OCI-LY1 (cell line): ENCODE results near the gene GGNBP2.

ENCODE experiments used
- CTCF ChIP-seq: fragments of 200-600 bp; sonication (generic), shearing (Covaris generic); IDR thresholded peaks from 2 replicates; pipeline ENCODE4 v1.5.1; 2017; ENCODE audit warnings: mild to moderate bottlenecking, antibody characterized with exemption, low read length, moderate library complexity, mixed read lengths
- EZH2 ChIP-seq: fragments of 200-600 bp; sonication (generic), shearing (Covaris generic); IDR thresholded peaks from 2 replicates; pipeline ENCODE4 v1.8.0; 2017; ENCODE audit warnings: borderline replicate concordance, mixed run types, mild to moderate bottlenecking, antibody characterized with exemption, low read length, moderate library complexity, mixed read lengths

- TF ChIP-seq CTCF: no peak
- TF ChIP-seq EZH2: no peak
Observed at GRCh38 chr17:36525888-36526287, 18.8 kb upstream of the GGNBP2 start.
